ENCODE measurements around the gene FAM234B. TPM values are rescaled to one million over a fixed set of nuclear protein-coding genes. Genes with fewer than 3 reads are reported as not detected.

Gene FAM234B
- total RNA-seq, result 1 to 10 TPM; 3.1 to 8.0 (median 3.9) TPM

- Histone ChIP-seq H3K4me1 (peaks cover 0 to 34% (median 3%) of the 10 kb centered on the region in 3 donors), H3K9me3 (no peaks in the 10 kb centered on the region), H3K4me3 (peak within 1 kb of the TSS; percentile 91 to 100 (median 96)), H3K27me3 (no peaks in the 10 kb centered on the region), H3K36me3 (no peaks in the 10 kb centered on the region), H3K27ac (peak within 1 kb of the TSS; percentile 72 to 82 (median 77))
- intact Hi-C loops (cut with DNase I), result no loop called here
- 4 to 9% methylated on average over 7 to 18 of the region's 74 CpGs for WGBS, 2 donors
- no peak for DNase-seq
- peak in 1 of 4 donors; percentile 36 for TF ChIP-seq POLR2A (IDR thresholded peaks at IDR 0.05)
- peak in 1 of 6 experiments; percentile 5 for TF ChIP-seq CTCF (IDR thresholded peaks at IDR 0.05)
These were observed at the start of gene FAM234B for GRCh38 chr12:13044002-13044905. Gene FAM234B, plus strand, starts transcription at chr12:13044381. Its CDS starts 23 bp downstream, at chr12:13044404.

- H3K27ac ChIP-seq, result no peak overlapping the region
- TF ChIP-seq POLR2A (IDR thresholded peaks at IDR 0.05), result no peak
- TF ChIP-seq CTCF (IDR thresholded peaks at IDR 0.05), result no peak
- H3K9me3 ChIP-seq, result no peaks in the 10 kb centered on the region
- H3K36me3 ChIP-seq, result no peaks in the 10 kb centered on the region
- H3K4me1 ChIP-seq, result peaks cover 6 to 74% (median 23%) of the 10 kb centered on the region in 3 donors
- H3K4me3 ChIP-seq, result no peak overlapping the region
- intact Hi-C loops (cut with DNase I), result no loop called here
- 86 to 91% methylated on average over 3 of the region's 3 CpGs for WGBS, 2 donors
- H3K27me3 ChIP-seq, result no peaks in the 10 kb centered on the region
- DNase-seq, result no peak
These were observed 49.1 kb upstream of the FAM234B start for GRCh38 chr12:12995088-12995487.

GRCh38 chr12:12996209-12996608 is 48.0 kb upstream of the FAM234B start:
- intact Hi-C loops (cut with DNase I), result no loop called here
- Histone ChIP-seq H3K27me3 (no peaks in the 10 kb centered on the region), H3K9me3 (no peaks in the 10 kb centered on the region), H3K4me1 (peaks cover 6 to 68% (median 23%) of the 10 kb centered on the region in 3 donors), H3K4me3 (no peak overlapping the region), H3K27ac (no peak overlapping the region), H3K36me3 (no peaks in the 10 kb centered on the region)
- no peak for TF ChIP-seq CTCF (IDR thresholded peaks at IDR 0.05)
- TF ChIP-seq POLR2A (IDR thresholded peaks at IDR 0.05), result no peak
- DNase-seq, result no peak
- 40 to 50% methylated on average over 3 of the region's 3 CpGs for WGBS, 2 donors

- no peak overlapping the region for H3K4me3 ChIP-seq
- no peak for TF ChIP-seq CTCF (IDR thresholded peaks at IDR 0.05)
- TF ChIP-seq POLR2A (IDR thresholded peaks at IDR 0.05), result no peak
These were observed 47.0 kb upstream of the FAM234B start for GRCh38 chr12:12997156-12997555.

GRCh38 chr12:12997734-12998133 is 46.4 kb upstream of the FAM234B start:
- H3K27me3 ChIP-seq, result no peaks in the 10 kb centered on the region
- no peak for TF ChIP-seq CTCF (IDR thresholded peaks at IDR 0.05)
- TF ChIP-seq POLR2A (IDR thresholded peaks at IDR 0.05), result no peak
- no peak for DNase-seq
- H3K4me1 ChIP-seq, result peaks cover 12 to 68% (median 23%) of the 10 kb centered on the region in 3 donors
- no peak overlapping the region for H3K4me3 ChIP-seq
- no peaks in the 10 kb centered on the region for H3K36me3 ChIP-seq
- intact Hi-C loops (cut with DNase I), result no loop called here
- H3K27ac ChIP-seq, result no peak overlapping the region
- WGBS, 2 donors, result 40 to 71% methylated on average over 2 of the region's 2 CpGs
- no peaks in the 10 kb centered on the region for H3K9me3 ChIP-seq

More at GRCh38 chr12:12997156-12997555, 47.0 kb upstream of the FAM234B start:
- WGBS, 2 donors, result 61 to 66% methylated on average over 3 of the region's 3 CpGs
- Histone ChIP-seq H3K4me1 (peaks cover 12 to 69% (median 23%) of the 10 kb centered on the region in 3 donors), H3K9me3 (no peaks in the 10 kb centered on the region), H3K27ac (no peak overlapping the region), H3K36me3 (no peaks in the 10 kb centered on the region), H3K27me3 (no peaks in the 10 kb centered on the region)
- intact Hi-C loops (cut with DNase I), result no loop called here
- no peak for DNase-seq
